Dermis microvascular lymphatic vessel endothelial cell (primary cell): ENCODE measurements around the gene CDCA8. TPM values are rescaled to one million over a fixed set of nuclear protein-coding genes. Genes with fewer than 3 reads are reported as not detected.

ENCODE experiments used
- DNase-seq, 2 donors: peaks; one replicate each; pipeline versions ENCODE4 v3.0.0 to v3.0.0-alpha.2; 2010; ENCODE audit warnings: low read depth in 2 of 2
- total RNA-seq: library from RNA; depleted of rRNA; stranded (reverse); fragments of >200 nt; gene quantifications from 2 replicates; pipeline ENCODE4 v1.2.1, GENCODE V29; 2014

CDCA8 gene
- total RNA-seq, 1 donor from 2014 or later: 8.1 TPM

GRCh38 chr1:37714689-37715088 lies 22.4 kb downstream of the CDCA8 start:
- DNase-seq: no peak

- no peak for DNase-seq
Observed at GRCh38 chr1:37716321-37716720, 24.0 kb downstream of the CDCA8 start.

GRCh38 chr1:37717631-37718030 lies 25.3 kb downstream of the CDCA8 start:
- DNase-seq: no peak

GRCh38 chr1:37718181-37718900 lies 26.0 kb downstream of the CDCA8 start:
- no peak for DNase-seq

- no peak for DNase-seq
Observed at GRCh38 chr1:37718901-37719571, 26.7 kb downstream of the CDCA8 start.

- no peak for DNase-seq
Observed at GRCh38 chr1:37719572-37720195, 27.4 kb downstream of the CDCA8 start.

- DNase-seq: no peak
Observed at GRCh38 chr1:37720231-37721130, 28.2 kb downstream of the CDCA8 start.

GRCh38 chr1:37721565-37721964 lies 29.2 kb downstream of the CDCA8 start:
- DNase-seq: no peak

- DNase-seq: no peak
Observed at GRCh38 chr1:37722181-37723071, 30.1 kb downstream of the CDCA8 start.

GRCh38 chr1:37723072-37723389 lies 30.7 kb downstream of the CDCA8 start:
- DNase-seq: no peak

GRCh38 chr1:37723390-37724078 lies 31.2 kb downstream of the CDCA8 start:
- no peak for DNase-seq

GRCh38 chr1:37724575-37724974 lies 32.3 kb downstream of the CDCA8 start:
- no peak for DNase-seq

GRCh38 chr1:37725851-37726613 lies 33.7 kb downstream of the CDCA8 start:
- DNase-seq: no peak

GRCh38 chr1:37726751-37727585 lies 34.7 kb downstream of the CDCA8 start:
- no peak for DNase-seq

- DNase-seq: no peak
Observed at GRCh38 chr1:37728416-37728815, 36.1 kb downstream of the CDCA8 start.

- no peak for DNase-seq
Observed at GRCh38 chr1:37730376-37730775, 38.1 kb downstream of the CDCA8 start.

- no peak for DNase-seq
Observed at GRCh38 chr1:37731312-37732019, 39.1 kb downstream of the CDCA8 start.
